Mesenteric fat pad (tissue), 1 donor: ENCODE results near the gene AGFG1. TPM values are rescaled to one million over a fixed set of nuclear protein-coding genes. Genes with fewer than 3 reads are reported as not detected.
A peak's percentile ranks its signal among the peaks of the same experiment; 100 is the strongest.

Experiments
- DNase-seq: peaks from one replicate; pipeline ENCODE4 v3.0.0-alpha.2; 2020; ENCODE audit warnings: low spot score
- microRNA-seq: library from miRNA; unstranded; fragments of <30 nt; microRNA quantifications from one replicate; pipeline ENCODE4 v1.2.0, GENCODE V29; 2020; ENCODE audit warnings: borderline number of aligned reads
- total RNA-seq: library from RNA; stranded (reverse); fragmentation: NEBNext Ultra II Directional; extraction: Animal tissue kit (Norgen Biotek cat#: 25700); gene quantifications from one replicate; pipeline ENCODE4 v1.2.1, GENCODE V29; 2021
- donor health status: DM: yes; HTN: yes; CAD: no.

Gene AGFG1
- total RNA-seq, 1 donor from 2014 or later, result 274 TPM

GRCh38 chr2:227602358-227602757 is 130.4 kb downstream of the AGFG1 start:
- DNase-seq, result no peak

GRCh38 chr2:227606476-227606875 is 134.5 kb downstream of the AGFG1 start:
- DNase-seq, result no peak

- DNase-seq, result no peak
Measured at GRCh38 chr2:227607941-227608340, 136.0 kb downstream of the AGFG1 start.

GRCh38 chr2:227608561-227609338 is 136.8 kb downstream of the AGFG1 start:
- DNase-seq, result peak; percentile 51

GRCh38 chr2:227610123-227610522 is 138.2 kb downstream of the AGFG1 start:
- no peak for DNase-seq

Small RNA genes within 50 kb of the gene (microRNA-seq; reads per million reads assigned to microRNA genes)
- gene MIR5703, result not detected

Other genes starting within 250 kb of the AGFG1 start
- 59.4 TPM for gene MFF, start 146.9 kb upstream of the AGFG1 start, total RNA-seq
- 0.32 TPM for gene TM4SF20, start 92.8 kb upstream of the AGFG1 start, total RNA-seq
- gene SCYGR1, start 84.2 kb upstream of the AGFG1 start, total RNA-seq, result not detected
- not detected for gene SCYGR2, start 126.7 kb downstream of the AGFG1 start, total RNA-seq
- not detected for gene SCYGR3, start 142.7 kb downstream of the AGFG1 start, total RNA-seq
- not detected for gene SCYGR4, start 145.3 kb downstream of the AGFG1 start, total RNA-seq
- not detected for gene SCYGR5, start 194.6 kb downstream of the AGFG1 start, total RNA-seq
- gene SLC19A3, start 245.9 kb downstream of the AGFG1 start, total RNA-seq, result 349 TPM